Measurements from ENCODE around the gene TEX2.

- TF ChIP-seq CTCF (IDR thresholded peaks at IDR 0.05) (no peak), POLR2A (IDR thresholded peaks at IDR 0.05) (no peak)
Measured at GRCh38 chr17:64262198-64262999, 661 bp downstream of the TEX2 start.
